Endothelial cell of umbilical vein (primary cell): Measurements from ENCODE around the gene MFNG. TPM values are rescaled to one million over a fixed set of nuclear protein-coding genes. Genes with fewer than 3 reads are reported as not detected.

Experiments
- BruUV-seq: library from RNA; stranded (reverse); fragments of 400-500 nt; replicated peaks from 2 replicates; lab custom pipeline; 2021; lab: Mats Ljungman, UMichigan
- CTCF ChIA-PET: fragments of 300-600, 350-600 bp; sonication (Branson Sonifier 250); formaldehyde crosslinking; loops from one replicate; lab custom pipeline; 2021; ENCODE audit warnings: antibody characterized with exemption, inconsistent platforms; lab: Charles Lee
- POLR2A ChIA-PET: fragments of 300-600, 350-600 bp; sonication (Branson Sonifier 250); formaldehyde crosslinking; loops from one replicate; lab custom pipeline; 2021; ENCODE audit warnings: antibody characterized with exemption, inconsistent platforms; lab: Charles Lee
- DNase-seq: peaks from one replicate; pipeline ENCODE4 v3.0.0-alpha.2; 2011; ENCODE audit warnings: low read depth, low spot score
- FAIRE-seq: peaks from 2 replicates; lab custom pipeline; 2011; peaks lifted over from hg19 to GRCh38; lab: Jason Lieb, UNC
- H2AFZ ChIP-seq: 2 replicates; pipeline ENCODE4 v1.6.0; 2012; ENCODE audit warnings: low read depth, low read length, control low read depth, inconsistent platforms
- H3K27ac ChIP-seq: 2 replicates; pipeline ENCODE4 v1.5.1; 2011; ENCODE audit warnings: low read depth, mild to moderate bottlenecking, control low read depth, low read length, moderate library complexity; ENCODE audit not compliant: insufficient read depth
- H3K27me3 ChIP-seq, 2 experiments: 2 replicates each; pipeline versions ENCODE4 v1.6.0 to v1.6.1; 2011; ENCODE audit warnings: low read length in 2 of 2, mixed read lengths in 1 of 2; ENCODE audit not compliant: control insufficient read depth in 2 of 2, insufficient read depth in 2 of 2
- H3K36me3 ChIP-seq, 2 experiments: 2 replicates in 1 of 2; 3 replicates in 1 of 2; pipeline ENCODE4 v1.5.1; 2011; ENCODE audit warnings: low read length in 2 of 2, mild to moderate bottlenecking in 1 of 2, moderate library complexity in 1 of 2; ENCODE audit not compliant: control insufficient read depth in 2 of 2, insufficient read depth in 2 of 2; ENCODE audit errors: extremely low read depth in 1 of 2
- H3K4me1 ChIP-seq: 3 replicates; pipeline ENCODE4 v1.5.1; 2011; ENCODE audit warnings: mild to moderate bottlenecking, low read length; ENCODE audit not compliant: control insufficient read depth, insufficient read depth; ENCODE audit errors: extremely low read depth
- H3K4me2 ChIP-seq: 2 replicates; pipeline ENCODE4 v1.6.1; 2011; ENCODE audit warnings: low read length, control low read depth, mixed read lengths; ENCODE audit not compliant: insufficient read depth
- H3K4me3 ChIP-seq, 3 experiments: fragments of 200-600 bp in 1 of 3; sonication (generic), shearing (Covaris generic) in 1 of 3; replicated peaks in 1 of 3; 2 replicates each; pipeline ENCODE4 v1.5.1; 2011 to 2016; ENCODE audit warnings: control low read depth in 3 of 3, low read length in 3 of 3, mild to moderate bottlenecking in 2 of 3, inconsistent platforms in 1 of 3, low read depth in 1 of 3, moderate library complexity in 1 of 3; ENCODE audit not compliant: insufficient read depth in 1 of 3
- H3K79me2 ChIP-seq: 2 replicates; pipeline ENCODE4 v1.6.0; 2012; ENCODE audit warnings: low read length, inconsistent platforms; ENCODE audit not compliant: control insufficient read depth, insufficient read depth
- H3K9ac ChIP-seq: replicated peaks from 2 replicates; pipeline ENCODE3; 2011; ENCODE audit warnings: low read length, control low read depth; ENCODE audit not compliant: insufficient read depth; ENCODE audit errors: extremely low read depth
- H3K9me1 ChIP-seq: replicated peaks from 3 replicates; pipeline ENCODE4 v1.6.0; 2011; ENCODE audit warnings: mild to moderate bottlenecking, low read length; ENCODE audit not compliant: control insufficient read depth, insufficient read depth; ENCODE audit errors: extremely low read depth
- H3K9me3 ChIP-seq: replicated peaks from 2 replicates; pipeline ENCODE4 v1.5.1; 2012; ENCODE audit warnings: low read length, inconsistent platforms; ENCODE audit not compliant: control insufficient read depth, insufficient read depth
- H4K20me1 ChIP-seq: replicated peaks from 2 replicates; pipeline ENCODE3; 2011; ENCODE audit warnings: mild to moderate bottlenecking, low read length; ENCODE audit not compliant: control insufficient read depth, insufficient read depth; ENCODE audit errors: extremely low read depth
- CTCF ChIP-seq, 2 donors: IDR thresholded peaks; 1 replicate in 1 of 2; 2 replicates in 1 of 2; pipeline ENCODE4 v1.5.1; 2011; ENCODE audit warnings: low read length in 2 of 2, mild to moderate bottlenecking in 2 of 2, moderate library complexity in 2 of 2, control low read depth in 1 of 2, inconsistent platforms in 1 of 2, low read depth in 1 of 2; ENCODE audit not compliant: insufficient read depth in 1 of 2; ENCODE audit errors: extremely low read depth in 1 of 2
- EZH2 ChIP-seq: IDR thresholded peaks from 2 replicates; pipeline ENCODE4 v1.6.1; 2012; ENCODE audit warnings: borderline replicate concordance, low read depth, mild to moderate bottlenecking, moderate library complexity, low read length, inconsistent platforms; ENCODE audit not compliant: severe bottlenecking
- FOS ChIP-seq: IDR thresholded peaks from 2 replicates; pipeline ENCODE4 v1.6.1; 2011; ENCODE audit warnings: mild to moderate bottlenecking, low read length, moderate library complexity, borderline replicate concordance; ENCODE audit not compliant: insufficient read depth
- GATA2 ChIP-seq: IDR thresholded peaks from 2 replicates; pipeline ENCODE4 v1.7.0; 2011; ENCODE audit warnings: low read depth, mild to moderate bottlenecking, moderate library complexity, mixed read lengths, low read length; ENCODE audit not compliant: insufficient read length, insufficient read depth
- JUN ChIP-seq: IDR thresholded peaks from 2 replicates; pipeline ENCODE4 v1.6.1; 2011; ENCODE audit warnings: borderline replicate concordance, low read depth; ENCODE audit not compliant: insufficient read length, insufficient read depth
- MAX ChIP-seq: IDR thresholded peaks from 2 replicates; pipeline ENCODE4 v1.6.1; 2011; ENCODE audit not compliant: insufficient read depth, insufficient read length
- MYC ChIP-seq: IDR thresholded peaks from one replicate; pipeline ENCODE4 v1.6.1; 2011; ENCODE audit warnings: mild to moderate bottlenecking, low read depth, low read length
- POLR2A ChIP-seq: IDR thresholded peaks from 2 replicates; pipeline ENCODE4 v1.6.1; 2012; ENCODE audit warnings: low read depth, mild to moderate bottlenecking, control low read depth, low read length
- POLR2AphosphoS5 ChIP-seq: IDR thresholded peaks from 2 replicates; pipeline ENCODE4 v1.6.1; 2012; ENCODE audit warnings: low read depth, mild to moderate bottlenecking, control low read depth, low read length, moderate library complexity; ENCODE audit not compliant: insufficient read depth
- dilution Hi-C: fragments of 300-500 bp; cut with MboI; formaldehyde crosslinking; loops from one replicate; pipeline ENCODE4 v1.15.0; 2019; ENCODE audit warnings: low sequenced_read_pairs; ENCODE audit not compliant: extremely low pct_ligation_motif_present
- intact Hi-C: fragments of 100-400 bp; cut with micrococcal nuclease; formaldehyde crosslinking; loops from one replicate; pipeline ENCODE4 v1.10.0; 2022
- polyA plus RNA-seq, 4 experiments: library from polyadenylated mRNA; depleted of rRNA in 3 of 4; stranded (reverse) in 3 of 4; unstranded in 1 of 4; fragments of >200 nt; gene quantifications; 2 replicates each; pipeline versions ENCODE4 v1.2.1 to v1.2.3, GENCODE V29; 2011 to 2012; ENCODE audit warnings: missing spikeins in 1 of 4
- total RNA-seq: library from RNA; stranded (reverse); gene quantifications from 2 replicates; pipeline ENCODE4 v1.2.3, GENCODE V29; 2021

MFNG gene
- total and polyA plus RNA-seq, 2 donors (not counting 3 experiments of a cell fraction or from before 2014, with no cell fraction given): 188 to 257 TPM

GRCh38 chr22:37496651-37497050, 10.5 kb upstream of the MFNG start:
- intact Hi-C loops: loop anchor here (1.0 kb wide), 1 partner anchor 10 kb away; the partner anchor contains the start of gene MFNG
- peak overlapping the region; percentile 77 for H3K27ac ChIP-seq
- DNase-seq (no peak), FAIRE-seq (no peak)
- no peaks in the 10 kb centered on the region for H3K27me3 ChIP-seq
- ChIA-PET POLR2A (interaction anchor here (1.0 kb wide), 1 partner anchor 10 kb away, joined by 3 read pairs; no protein-coding TSS in a partner anchor), CTCF (interaction anchor here (0.8 to 1.7 kb wide), 3 partner anchors 10 to 96 kb away, joined by 3 to 6 read pairs (median 5); partner anchors contain the start of gene MFNG)
- H3K4me3 ChIP-seq: no peak overlapping the region
- no peak overlapping the region for H2AFZ ChIP-seq
- TF ChIP-seq CTCF (IDR thresholded peaks at IDR 0.05; ENCODE audit: extremely low read depth in 1 of 2, insufficient read depth in 1 of 2, low read depth in 1 of 2, low read length in 2 of 2) (no peak), MAX (no peak), GATA2 (no peak), EZH2 (no peak), POLR2AphosphoS5 (no peak), JUN (no peak), MYC (no peak), POLR2A (no peak), FOS (no peak)
- H3K36me3 ChIP-seq: peaks cover 0 to 29% of the 10 kb centered on the region in 2 experiments
- dilution Hi-C loops: no loop called here
- H3K9me1 ChIP-seq: no peaks in the 10 kb centered on the region
- no peaks in the 10 kb centered on the region for H4K20me1 ChIP-seq
- H3K9ac ChIP-seq: peak overlapping the region; percentile 2
- no peaks in the 10 kb centered on the region for H3K9me3 ChIP-seq
- no peaks in the 10 kb centered on the region for H3K79me2 ChIP-seq
- no peak overlapping the region for H3K4me2 ChIP-seq
- peaks cover 39% of the 10 kb centered on the region for H3K4me1 ChIP-seq
- BruUV-seq: no TSS peak
